Activated naive CD8-positive, alpha-beta T cell (primary cell): Measurements from ENCODE around the gene TLR10.
"Not testable (repeated sequence)": the region's sequence is repeated elsewhere in the genome, so short reads cannot be mapped to it uniquely, and the experiment has no call there.

ENCODE experiments used
- H3K27ac Mint-ChIP-seq: one replicate; pipeline ENCODE4 v1.8.0; 2021; ENCODE audit warnings: mixed read lengths
- H3K27me3 Mint-ChIP-seq: one replicate; pipeline ENCODE4 v1.8.0; 2021; ENCODE audit warnings: mixed read lengths
- H3K36me3 Mint-ChIP-seq: one replicate; pipeline ENCODE4 v1.8.0; 2021; ENCODE audit warnings: mixed read lengths
- H3K4me1 Mint-ChIP-seq: one replicate; pipeline ENCODE4 v1.8.0; 2021; ENCODE audit warnings: low read depth, mixed read lengths
- H3K4me3 Mint-ChIP-seq: one replicate; pipeline ENCODE4 v1.8.0; 2021; ENCODE audit warnings: mild to moderate bottlenecking, mixed read lengths
- H3K9me3 Mint-ChIP-seq: one replicate; pipeline ENCODE4 v1.8.0; 2021; ENCODE audit warnings: low read depth, mixed read lengths

The TLR10 gene

DNA sequence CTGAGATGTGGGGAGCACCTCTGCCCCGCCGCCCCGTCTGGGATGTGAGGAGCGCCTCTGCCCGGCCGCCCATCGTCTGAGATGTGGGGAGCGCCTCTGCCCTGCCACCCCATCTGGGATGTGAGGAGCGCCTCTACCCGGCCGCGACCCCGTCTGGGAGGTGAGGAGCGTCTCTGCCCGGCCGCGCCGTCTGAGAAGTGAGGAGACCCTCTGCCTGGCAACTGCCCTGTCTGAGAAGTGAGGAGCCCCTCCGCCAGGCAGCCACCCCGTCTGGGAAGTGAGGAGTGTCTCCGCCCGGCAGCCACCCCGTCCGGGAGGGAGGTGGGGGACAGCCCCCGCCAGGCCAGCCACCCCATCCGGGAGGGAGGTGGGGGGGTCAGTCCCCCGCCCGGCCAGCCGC, 24.7 kb upstream of the TLR10 start:
- not testable (repeated sequence) for H3K9me3 Mint-ChIP-seq, H3K27me3 Mint-ChIP-seq, H3K4me3 Mint-ChIP-seq, H3K27ac Mint-ChIP-seq, H3K36me3 Mint-ChIP-seq
- peaks cover 37% of the 10 kb centered on the region for H3K4me1 Mint-ChIP-seq

DNA sequence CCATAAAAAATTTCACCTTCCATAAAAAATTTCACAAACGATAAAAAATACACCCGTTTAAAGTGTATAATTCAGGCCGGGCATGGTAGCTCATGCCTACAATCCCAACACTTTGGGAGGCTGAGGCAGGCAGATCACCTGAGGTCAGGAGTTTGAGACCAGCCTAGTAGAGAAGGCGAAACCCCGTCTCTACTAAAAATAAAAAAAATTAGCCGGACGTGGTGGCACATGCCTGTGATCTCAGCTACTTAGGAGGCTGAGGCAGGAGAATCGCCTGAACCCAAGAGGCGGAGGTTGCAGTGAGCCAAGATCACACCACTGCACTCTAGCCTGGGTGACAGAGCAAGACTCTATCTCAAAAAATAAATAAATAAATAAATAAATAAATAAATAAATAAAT, 23.5 kb upstream of the TLR10 start:
- not testable (repeated sequence) for H3K27me3 Mint-ChIP-seq, H3K27ac Mint-ChIP-seq, H3K4me3 Mint-ChIP-seq, H3K9me3 Mint-ChIP-seq
- peaks cover 39% of the 10 kb centered on the region for H3K4me1 Mint-ChIP-seq
- peaks cover 13% of the 10 kb centered on the region for H3K36me3 Mint-ChIP-seq

DNA sequence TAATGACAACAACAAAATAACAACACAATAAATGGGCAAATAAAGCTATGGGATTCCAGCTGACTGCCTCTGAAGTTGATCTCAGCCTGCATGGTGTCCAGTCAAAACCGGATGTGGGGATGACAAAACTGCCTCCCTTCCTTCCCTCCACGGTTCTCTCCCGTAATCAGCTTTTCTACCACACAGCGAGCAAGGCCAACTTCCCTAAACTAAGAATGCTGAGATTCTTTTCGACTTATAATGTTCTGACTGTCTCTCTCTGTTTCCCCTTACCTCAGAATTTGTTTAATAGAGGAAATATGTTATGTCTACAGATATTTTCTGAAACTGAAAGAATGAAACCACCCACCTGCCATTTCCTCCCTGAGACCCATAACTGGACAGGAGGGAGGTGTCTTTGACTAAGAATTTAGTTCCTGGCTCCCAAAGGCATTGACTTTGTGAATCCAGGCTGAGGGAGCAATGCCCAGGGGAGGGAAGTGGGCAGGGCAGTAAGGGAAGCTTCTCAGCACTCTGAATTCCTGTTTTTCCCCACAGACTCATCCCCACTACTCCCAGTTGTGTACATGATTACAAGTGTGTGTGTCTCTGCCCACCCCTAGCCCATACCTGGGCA, 22.8 kb upstream of the TLR10 start:
- peaks cover 10% of the 10 kb centered on the region for H3K9me3 Mint-ChIP-seq
- peaks cover 19% of the 10 kb centered on the region for H3K36me3 Mint-ChIP-seq
- peaks cover 39% of the 10 kb centered on the region for H3K4me1 Mint-ChIP-seq
- H3K4me3 Mint-ChIP-seq, result peak overlapping the region; percentile 82
- peak overlapping the region; percentile 87 for H3K27ac Mint-ChIP-seq
- H3K27me3 Mint-ChIP-seq, result no peaks in the 10 kb centered on the region

DNA sequence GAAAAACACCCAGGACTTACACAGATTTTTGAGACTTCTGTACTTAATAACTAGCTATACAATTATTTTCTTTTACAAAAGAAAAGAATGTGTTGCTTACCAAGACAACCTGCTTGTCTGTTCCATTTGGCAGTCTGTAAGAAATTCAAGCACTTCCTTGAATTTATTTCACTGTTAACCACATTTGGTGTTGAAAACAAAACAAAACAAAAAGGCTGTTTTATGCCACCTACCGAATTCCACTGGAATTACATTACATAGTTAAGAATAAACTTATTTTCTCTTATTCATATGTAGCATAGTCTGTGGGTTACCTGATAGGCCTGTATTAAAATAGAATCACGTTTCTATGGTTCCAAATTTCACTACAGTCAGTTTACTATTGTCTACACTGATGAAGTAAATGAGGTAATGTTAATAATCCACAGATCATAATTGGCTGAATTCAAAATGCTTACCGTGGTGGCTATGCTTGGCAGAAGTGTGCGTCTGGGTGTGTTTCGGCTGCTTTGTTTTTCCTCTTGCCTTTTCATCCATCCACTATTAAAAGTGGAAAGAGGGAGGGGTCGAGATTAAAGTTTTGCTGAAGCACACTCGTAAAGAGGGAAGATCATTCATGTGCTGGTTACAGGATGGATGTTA, 22.0 kb upstream of the TLR10 start, which contains the start of gene TLR1:
Gene TLR1 (minus strand): TSS at position 138 of the 642 bp plus-strand sequence. CDS start 5,960 bp downstream, outside the sequence.
- Mint-ChIP-seq H3K9me3 (peaks cover 17% of the 10 kb centered on the region), H3K4me3 (peak within 1 kb of the TSS; percentile 82), H3K27ac (peak within 1 kb of the TSS; percentile 87), H3K27me3 (no peaks in the 10 kb centered on the region), H3K36me3 (peaks cover 28% of the 10 kb centered on the region), H3K4me1 (peaks cover 39% of the 10 kb centered on the region)

DNA sequence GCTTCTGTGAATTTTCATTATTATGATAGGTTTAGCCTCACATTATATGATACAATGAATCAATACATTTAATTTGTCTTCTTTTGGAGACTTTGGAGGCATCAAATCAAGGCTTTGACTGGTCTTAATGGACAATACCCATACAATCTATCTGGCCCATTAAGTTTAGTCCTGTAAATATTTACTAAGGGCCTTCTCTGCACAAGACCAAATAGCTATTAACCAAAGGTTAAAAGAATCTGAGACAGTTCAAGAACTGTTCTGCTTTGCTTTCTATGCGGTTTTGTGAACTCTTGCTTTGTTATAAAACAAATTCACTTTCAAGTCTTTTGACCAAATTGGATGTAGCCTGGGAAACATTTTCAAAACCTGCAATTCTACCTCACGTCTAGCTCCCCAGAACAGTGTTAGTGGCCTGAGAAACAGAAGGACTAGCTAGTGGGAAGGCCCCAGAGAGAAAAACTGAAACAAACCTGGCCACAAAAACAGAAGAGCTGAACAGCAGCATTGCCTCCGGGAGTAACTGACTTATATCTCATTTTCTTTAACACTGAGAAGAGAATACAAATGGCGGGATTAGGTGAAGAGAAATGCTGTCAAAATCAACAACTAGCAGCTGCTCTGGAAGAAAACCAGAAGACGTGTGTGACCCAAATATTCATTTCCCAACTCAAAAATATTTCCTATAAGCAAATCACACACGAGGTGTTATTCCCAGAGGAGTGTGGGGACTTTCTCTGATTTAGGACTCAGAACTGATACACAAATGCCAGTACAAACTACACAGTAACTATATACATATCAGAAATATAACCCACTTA, 21.3 kb upstream of the TLR10 start:
- Mint-ChIP-seq H3K27ac (peak overlapping the region; percentile 87), H3K4me3 (peak overlapping the region; percentile 82), H3K27me3 (no peaks in the 10 kb centered on the region), H3K4me1 (peaks cover 39% of the 10 kb centered on the region), H3K9me3 (peaks cover 22% of the 10 kb centered on the region), H3K36me3 (peaks cover 33% of the 10 kb centered on the region)

DNA sequence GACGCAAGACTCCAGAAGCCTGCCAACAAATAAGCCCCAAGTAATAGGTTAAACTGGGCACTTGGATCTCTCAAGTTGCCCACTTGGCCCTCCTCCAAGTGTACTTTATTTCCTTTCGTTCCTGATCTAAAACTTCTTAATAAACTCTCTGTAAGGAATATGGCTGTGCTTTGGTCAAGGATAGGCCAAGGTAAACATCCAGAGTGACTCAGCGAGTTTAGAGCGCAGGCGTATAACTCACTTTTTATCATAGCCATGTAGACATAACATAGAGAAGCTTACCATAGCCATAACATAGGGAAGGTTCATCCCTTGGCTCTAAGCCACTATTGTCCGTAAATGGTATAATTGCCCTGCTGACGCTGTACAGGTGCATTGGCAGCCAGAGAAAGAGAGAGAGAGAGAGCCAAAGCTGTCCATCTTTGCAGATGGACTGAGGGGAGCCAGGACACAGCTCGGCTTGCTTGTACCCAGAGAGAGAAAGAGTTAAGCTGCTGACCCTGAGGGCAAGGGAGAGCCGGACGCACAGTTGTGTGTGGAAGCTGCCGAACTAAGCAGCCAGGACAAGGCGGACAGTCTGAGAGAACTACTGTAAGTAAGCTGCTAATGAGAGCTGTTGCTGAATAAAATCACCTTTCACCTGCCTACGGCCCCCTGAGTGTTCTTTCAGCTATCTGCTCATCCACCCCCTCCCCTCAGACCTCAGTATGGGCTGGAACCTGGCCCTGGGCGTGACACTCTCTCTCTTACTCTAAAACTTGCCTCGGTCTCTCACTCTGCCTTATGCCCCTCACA, 20.0 kb upstream of the TLR10 start:
- H3K36me3 Mint-ChIP-seq, result peaks cover 43% of the 10 kb centered on the region
- H3K4me3 Mint-ChIP-seq, result peak overlapping the region; percentile 23
- H3K27me3 Mint-ChIP-seq, result no peaks in the 10 kb centered on the region
- H3K9me3 Mint-ChIP-seq, result peaks cover 24% of the 10 kb centered on the region
- H3K27ac Mint-ChIP-seq, result no peak overlapping the region
- peaks cover 39% of the 10 kb centered on the region for H3K4me1 Mint-ChIP-seq

DNA sequence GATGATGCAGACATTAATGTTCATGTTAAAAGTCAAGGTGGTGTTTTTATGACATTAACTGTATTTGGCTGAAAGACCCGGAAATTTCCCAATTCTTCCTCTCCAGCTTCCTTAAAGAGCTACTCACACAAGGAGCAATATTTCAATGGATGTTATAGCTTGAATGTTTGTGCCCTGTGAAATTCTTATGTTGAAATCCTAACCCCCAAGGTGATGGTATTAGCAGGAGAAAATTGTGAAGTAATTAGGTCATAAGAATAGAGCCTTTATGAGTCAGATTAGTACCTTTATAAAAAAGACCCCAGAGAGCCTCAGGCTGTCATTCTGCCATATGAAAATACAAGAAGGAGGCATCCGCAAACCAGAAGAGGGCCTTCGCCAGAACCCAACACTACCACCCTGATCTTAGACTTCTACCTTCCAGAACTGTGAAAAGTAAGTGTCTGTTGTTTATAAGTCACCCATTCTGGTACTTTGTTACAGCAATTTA, 18.2 kb upstream of the TLR10 start:
- Mint-ChIP-seq H3K9me3 (peaks cover 24% of the 10 kb centered on the region), H3K4me3 (no peak overlapping the region), H3K27me3 (no peaks in the 10 kb centered on the region), H3K36me3 (peaks cover 48% of the 10 kb centered on the region), H3K27ac (no peak overlapping the region), H3K4me1 (peaks cover 36% of the 10 kb centered on the region)

DNA sequence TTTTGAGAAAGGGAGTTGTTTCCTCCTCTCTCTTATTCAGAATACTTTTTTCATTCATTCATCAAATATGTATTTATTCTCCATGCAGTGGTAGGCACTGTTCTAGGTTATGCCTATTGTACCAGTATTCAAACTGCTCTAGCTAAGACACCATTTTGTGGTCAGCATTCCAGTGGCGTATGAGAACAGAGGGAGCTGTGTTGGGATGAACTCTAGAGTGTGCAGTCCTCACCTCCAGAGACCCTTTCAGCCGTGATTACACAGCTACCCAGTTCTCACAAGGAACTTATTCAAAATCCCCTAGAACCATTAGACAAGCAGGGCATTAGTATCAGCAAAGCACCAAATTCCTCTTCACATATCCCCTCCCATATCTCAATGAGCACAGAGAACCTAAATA, 17.6 kb upstream of the TLR10 start:
- H3K36me3 Mint-ChIP-seq, result peaks cover 50% of the 10 kb centered on the region
- H3K27ac Mint-ChIP-seq, result no peak overlapping the region
- H3K4me3 Mint-ChIP-seq, result no peak overlapping the region
- H3K9me3 Mint-ChIP-seq, result peaks cover 24% of the 10 kb centered on the region
- H3K4me1 Mint-ChIP-seq, result peaks cover 29% of the 10 kb centered on the region
- H3K27me3 Mint-ChIP-seq, result no peaks in the 10 kb centered on the region

DNA sequence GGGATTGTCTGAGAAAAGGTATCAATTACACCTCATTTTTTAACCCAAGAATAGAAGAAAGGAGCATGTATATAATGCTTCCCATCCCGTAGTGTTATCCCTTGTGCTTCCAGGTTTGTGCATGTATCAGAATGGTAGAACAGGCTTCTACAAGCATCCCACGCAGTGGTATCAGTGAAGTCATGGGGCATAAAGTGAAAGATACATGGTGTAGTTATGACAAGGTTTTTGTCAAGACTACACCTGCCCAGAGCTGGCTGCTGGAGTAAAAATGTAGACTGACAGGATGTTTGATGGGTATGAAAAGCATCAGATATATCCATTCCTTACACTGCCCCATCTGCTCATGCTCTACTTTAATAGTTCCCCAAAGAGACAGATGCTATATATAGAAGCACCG, 12.3 kb upstream of the TLR10 start:
- H3K4me1 Mint-ChIP-seq, result no peaks in the 10 kb centered on the region
- H3K27me3 Mint-ChIP-seq, result no peaks in the 10 kb centered on the region
- no peak overlapping the region for H3K4me3 Mint-ChIP-seq
- H3K27ac Mint-ChIP-seq, result no peak overlapping the region
- peaks cover 16% of the 10 kb centered on the region for H3K9me3 Mint-ChIP-seq
- H3K36me3 Mint-ChIP-seq, result peaks cover 28% of the 10 kb centered on the region

DNA sequence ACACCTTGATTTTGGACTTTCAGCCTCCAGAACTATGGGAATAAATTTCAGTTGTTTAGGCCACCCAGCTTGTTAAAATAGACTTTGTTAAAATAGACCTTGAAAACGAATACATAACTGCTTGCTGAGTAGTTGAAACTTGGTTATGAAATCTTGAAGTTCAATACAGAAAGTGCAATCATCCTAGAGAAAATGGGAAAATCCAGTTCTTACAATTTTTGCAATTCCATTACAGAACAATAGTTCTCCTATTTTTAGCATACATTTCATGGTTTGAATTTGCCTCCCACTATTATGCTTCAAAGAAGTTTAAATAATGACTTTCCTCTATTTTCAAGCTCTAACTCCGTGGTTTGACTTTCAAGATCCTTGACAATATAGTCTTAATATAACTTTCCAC, 11.3 kb upstream of the TLR10 start:
- peaks cover 20% of the 10 kb centered on the region for H3K36me3 Mint-ChIP-seq
- H3K27ac Mint-ChIP-seq, result no peak overlapping the region
- H3K4me3 Mint-ChIP-seq, result no peak overlapping the region
- H3K4me1 Mint-ChIP-seq, result no peaks in the 10 kb centered on the region
- H3K27me3 Mint-ChIP-seq, result no peaks in the 10 kb centered on the region
- peaks cover 8% of the 10 kb centered on the region for H3K9me3 Mint-ChIP-seq

DNA sequence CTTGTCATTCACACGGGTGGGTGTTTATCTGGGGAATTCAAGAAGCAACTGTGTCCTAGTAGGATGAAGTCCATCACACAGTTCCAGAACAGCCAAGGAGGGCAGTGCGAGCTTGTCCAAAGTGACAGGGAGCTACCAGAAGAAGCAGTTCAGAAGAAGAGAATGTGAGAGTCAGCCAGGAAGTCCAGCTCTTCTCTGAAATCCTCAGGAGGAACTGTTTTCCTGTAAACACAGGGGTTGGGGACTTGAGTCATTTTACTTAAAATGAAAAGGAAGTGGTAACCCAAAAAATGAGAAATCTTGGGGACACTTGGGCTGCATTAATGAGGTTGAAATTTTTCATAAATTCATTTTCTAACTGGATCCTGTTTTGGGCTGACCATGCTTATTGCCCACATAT, 8.2 kb upstream of the TLR10 start:
- Mint-ChIP-seq H3K4me3 (no peak overlapping the region), H3K27ac (no peak overlapping the region), H3K4me1 (no peaks in the 10 kb centered on the region), H3K27me3 (no peaks in the 10 kb centered on the region), H3K36me3 (peaks cover 5% of the 10 kb centered on the region), H3K9me3 (peaks cover 6% of the 10 kb centered on the region)

DNA sequence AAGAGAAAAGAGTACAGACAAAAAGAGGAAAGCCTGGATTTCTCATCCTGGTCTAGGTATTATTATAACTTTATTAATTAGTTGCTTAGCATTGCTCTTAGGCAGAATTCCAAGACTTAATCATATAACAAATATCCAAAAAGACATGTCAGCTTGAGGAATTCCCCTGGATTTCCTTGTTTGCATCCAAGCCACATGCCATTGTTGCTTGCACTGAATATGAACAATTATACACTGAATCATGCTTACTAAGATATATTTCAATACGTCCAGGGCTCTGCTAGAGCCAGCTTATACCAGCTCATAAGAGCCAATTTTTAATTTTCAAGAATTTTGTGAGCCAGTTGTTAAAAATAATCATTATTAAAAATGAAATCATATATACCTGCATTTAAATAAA, 5.5 kb upstream of the TLR10 start:
- no peaks in the 10 kb centered on the region for H3K27me3 Mint-ChIP-seq
- no peaks in the 10 kb centered on the region for H3K9me3 Mint-ChIP-seq
- H3K36me3 Mint-ChIP-seq, result no peaks in the 10 kb centered on the region
- H3K4me1 Mint-ChIP-seq, result no peaks in the 10 kb centered on the region
- no peak overlapping the region for H3K27ac Mint-ChIP-seq
- H3K4me3 Mint-ChIP-seq, result no peak overlapping the region

DNA sequence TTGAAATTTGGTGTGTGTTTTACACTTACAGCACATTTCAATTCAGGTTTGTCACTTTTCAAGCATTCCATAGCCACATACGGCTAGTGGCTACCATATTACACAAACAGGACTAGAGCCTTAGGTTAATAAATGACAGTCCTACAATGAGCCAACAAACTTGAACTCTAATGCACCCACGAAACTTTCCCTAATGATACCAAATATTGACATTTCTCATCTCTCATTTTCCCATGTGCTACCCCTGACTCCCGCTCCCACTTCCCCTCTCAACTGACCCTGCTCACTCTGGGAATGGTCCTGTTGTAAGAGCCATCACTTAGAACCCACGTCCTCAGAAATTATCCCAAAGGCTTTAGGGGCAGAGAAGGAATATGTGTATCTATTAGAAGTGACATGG, 4.9 kb upstream of the TLR10 start:
- no peak overlapping the region for H3K4me3 Mint-ChIP-seq
- H3K27ac Mint-ChIP-seq, result no peak overlapping the region
- peaks cover 2% of the 10 kb centered on the region for H3K4me1 Mint-ChIP-seq
- no peaks in the 10 kb centered on the region for H3K27me3 Mint-ChIP-seq
- no peaks in the 10 kb centered on the region for H3K36me3 Mint-ChIP-seq
- no peaks in the 10 kb centered on the region for H3K9me3 Mint-ChIP-seq

DNA sequence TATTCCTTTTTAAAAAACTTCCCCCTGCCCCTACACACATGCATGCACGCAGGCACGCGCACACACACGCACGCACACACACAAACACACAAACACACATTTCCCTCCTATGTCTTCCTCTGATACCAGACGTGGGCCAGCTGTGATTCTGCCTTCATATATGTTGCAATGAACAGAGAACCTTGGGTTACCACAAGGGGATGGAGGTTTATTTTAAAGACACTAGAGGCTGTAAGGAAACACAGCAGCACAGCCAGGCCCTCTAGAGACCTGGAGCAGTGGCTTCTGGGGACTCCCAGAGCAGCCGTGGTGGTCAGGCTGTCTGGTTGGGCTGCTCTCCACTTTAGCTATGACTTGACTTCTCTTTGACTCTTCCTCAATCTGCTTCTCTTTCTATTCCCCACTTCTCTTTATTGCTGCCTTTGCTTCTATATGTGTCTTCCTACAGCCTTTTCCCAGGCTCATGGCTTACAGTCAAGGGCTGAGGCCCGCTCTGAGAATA, 3.2 kb upstream of the TLR10 start:
- H3K4me3 Mint-ChIP-seq, result no peak overlapping the region
- H3K4me1 Mint-ChIP-seq, result peaks cover 2% of the 10 kb centered on the region
- H3K36me3 Mint-ChIP-seq, result no peaks in the 10 kb centered on the region
- H3K27me3 Mint-ChIP-seq, result no peaks in the 10 kb centered on the region
- H3K9me3 Mint-ChIP-seq, result no peaks in the 10 kb centered on the region
- H3K27ac Mint-ChIP-seq, result no peak overlapping the region
